HG02970 (cell line): ENCODE measurements around the gene ETF1.

Experiments
- ATAC-seq: cut with Tn5 transposase; IDR thresholded peaks from one replicate; pipeline ENCODE4 v1.9.1; 2021; ENCODE audit warnings: mild to moderate bottlenecking, moderate library complexity, moderate number of reproducible peaks; ENCODE audit not compliant: unreplicated experiment, low FRiP score

ETF1 gene

DNA sequence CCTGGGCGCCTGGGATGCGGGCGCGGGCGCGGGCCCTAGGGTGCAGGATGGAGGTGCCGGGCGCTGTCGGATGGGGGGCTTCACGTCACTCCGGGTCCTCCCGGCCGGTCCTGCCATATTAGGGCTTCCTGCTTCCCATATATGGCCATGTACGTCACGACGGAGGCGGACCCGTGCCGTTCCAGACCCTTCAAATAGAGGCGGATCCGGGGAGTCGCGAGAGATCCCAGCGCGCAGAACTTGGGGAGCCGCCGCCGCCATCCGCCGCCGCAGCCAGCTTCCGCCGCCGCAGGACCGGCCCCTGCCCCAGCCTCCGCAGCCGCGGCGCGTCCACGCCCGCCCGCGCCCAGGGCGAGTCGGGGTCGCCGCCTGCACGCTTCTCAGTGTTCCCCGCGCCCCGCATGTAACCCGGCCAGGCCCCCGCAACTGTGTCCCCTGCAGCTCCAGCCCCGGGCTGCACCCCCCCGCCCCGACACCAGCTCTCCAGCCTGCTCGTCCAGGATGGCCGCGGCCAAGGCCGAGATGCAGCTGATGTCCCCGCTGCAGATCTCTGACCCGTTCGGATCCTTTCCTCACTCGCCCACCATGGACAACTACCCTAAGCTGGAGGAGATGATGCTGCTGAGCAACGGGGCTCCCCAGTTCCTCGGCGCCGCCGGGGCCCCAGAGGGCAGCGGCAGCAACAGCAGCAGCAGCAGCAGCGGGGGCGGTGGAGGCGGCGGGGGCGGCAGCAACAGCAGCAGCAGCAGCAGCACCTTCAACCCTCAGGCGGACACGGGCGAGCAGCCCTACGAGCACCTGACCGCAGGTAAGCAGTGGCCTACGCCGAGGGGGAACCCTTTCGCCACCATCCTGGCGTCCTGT, 77.5 kb downstream of the ETF1 start, which contains the start of gene EGR1:
EGR1 (plus strand) TSS at position 219 of the 864 bp plus-strand sequence; CDS start at position 502, 283 bp downstream.
- ATAC-seq, result peak; percentile 45

GRCh38 chr5:138464388-138465260, 78.4 kb downstream of the ETF1 start:
- peak; percentile 67 for ATAC-seq

DNA sequence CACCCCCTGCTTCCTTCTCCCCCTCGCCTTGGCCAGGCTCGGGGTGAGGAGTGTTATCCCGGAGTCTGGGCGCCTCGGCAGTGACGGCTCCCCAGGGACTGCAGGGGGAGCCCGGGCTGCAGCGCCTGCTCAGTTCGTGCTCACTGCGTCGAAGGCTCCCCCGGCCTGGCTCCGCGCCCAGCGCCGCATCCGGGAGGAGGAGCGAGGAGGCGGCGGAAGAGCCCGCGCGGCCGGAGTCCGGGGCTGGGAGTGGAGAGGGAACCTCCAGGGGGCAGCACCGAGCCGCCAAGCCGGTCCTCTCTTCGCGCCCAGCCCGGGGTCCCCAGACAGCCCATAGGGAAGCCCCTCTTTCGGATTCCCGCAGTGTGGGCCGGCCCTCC, 79.0 kb downstream of the ETF1 start:
- peak; percentile 40 for ATAC-seq

DNA sequence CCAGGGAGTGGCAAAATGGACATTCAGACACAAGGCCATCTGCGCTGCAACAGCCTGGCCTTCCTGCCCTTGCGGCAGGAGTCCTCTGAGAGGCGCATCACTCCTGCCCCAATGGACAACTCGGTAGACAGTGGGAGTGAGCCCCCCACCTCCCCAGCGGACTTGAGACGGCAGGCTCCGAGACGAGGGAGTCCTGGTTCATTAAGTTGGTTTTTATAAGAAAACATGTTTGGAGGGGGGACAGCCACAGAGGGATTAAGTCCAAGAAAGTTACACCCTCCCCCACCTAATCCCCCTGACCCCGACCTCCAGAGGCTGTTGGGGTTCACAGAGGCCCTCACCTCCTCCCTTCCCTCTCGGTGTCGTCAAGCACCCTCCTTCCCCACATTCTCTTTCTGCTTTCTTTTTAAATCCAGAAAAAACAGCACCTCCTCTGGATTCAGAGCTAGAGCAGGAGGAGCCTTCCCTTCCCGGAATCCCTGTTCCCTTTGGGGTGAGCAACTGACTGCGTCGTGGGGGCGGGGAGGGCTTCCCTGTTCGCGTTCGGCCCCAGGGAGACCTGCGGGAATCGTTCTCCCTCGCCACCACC, 79.5 kb downstream of the ETF1 start:
- ATAC-seq, result no peak

DNA sequence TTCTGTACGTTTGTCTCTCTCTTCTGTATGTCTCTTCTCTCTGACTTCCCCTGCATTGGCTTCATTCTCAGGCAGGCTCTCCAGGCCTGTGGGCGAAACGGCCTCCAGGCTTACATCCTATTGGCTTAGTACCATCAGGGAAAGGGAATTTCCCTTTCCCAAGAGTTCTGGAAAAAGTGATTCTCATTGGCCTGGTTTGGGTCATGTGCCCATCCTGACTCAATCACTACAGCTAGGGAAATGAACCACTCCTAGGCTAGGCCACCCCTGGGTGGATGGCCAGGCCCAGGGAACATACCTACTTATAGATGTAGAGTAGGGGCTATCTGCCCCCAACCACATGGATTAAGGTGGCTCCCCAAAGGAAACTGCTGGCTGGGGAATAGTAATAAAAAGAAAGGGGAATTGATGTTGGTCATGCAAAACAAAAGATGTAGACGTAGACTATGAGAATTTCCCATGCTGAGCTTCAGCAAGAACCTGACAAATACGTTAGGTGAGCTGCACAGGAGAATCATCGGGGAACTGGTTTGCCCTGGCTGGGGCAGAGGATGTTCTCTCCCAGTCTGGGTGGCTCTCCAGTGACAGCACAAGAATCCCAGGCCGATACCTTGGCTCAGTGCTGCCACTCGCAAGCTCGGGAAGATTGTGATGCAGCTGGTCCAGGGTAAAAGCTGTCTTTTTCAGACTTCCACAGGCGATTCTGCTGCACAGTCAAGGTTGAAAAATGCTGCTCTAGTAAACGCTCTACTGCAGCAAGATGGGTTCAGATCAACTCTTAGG, 81.5 kb downstream of the ETF1 start:
- ATAC-seq, result no peak

DNA sequence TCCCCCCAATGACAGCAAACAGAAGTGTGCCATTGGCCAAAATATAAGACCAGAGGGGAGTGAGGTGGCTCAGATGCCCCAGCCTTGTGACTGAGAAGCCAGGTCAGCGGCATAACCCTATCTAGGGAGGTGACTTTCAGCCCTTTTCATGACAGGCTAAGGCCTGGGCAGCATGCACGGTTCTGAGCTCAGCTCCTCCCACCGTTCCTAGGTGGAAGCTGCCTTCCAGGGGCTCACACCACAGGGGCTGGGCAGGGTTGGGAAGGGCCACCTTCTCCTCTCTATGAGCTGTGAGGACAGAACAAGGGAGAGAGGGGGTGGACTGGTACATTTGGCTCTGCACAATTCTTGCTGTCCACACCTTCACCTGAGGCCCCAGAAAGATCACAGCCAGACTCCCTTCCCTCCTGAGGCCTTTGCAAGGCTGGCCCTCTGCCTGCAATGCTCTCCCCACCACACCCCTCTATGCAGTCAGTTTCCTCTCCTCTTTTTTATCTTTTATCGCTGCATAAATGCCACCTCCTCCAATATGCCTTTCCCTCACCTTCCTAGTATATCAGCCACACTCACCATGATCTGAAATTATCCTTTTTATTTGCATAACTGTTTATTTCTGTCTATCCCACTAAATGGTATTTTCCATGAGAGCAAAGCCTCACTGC, 82.9 kb downstream of the ETF1 start:
- no peak for ATAC-seq

DNA sequence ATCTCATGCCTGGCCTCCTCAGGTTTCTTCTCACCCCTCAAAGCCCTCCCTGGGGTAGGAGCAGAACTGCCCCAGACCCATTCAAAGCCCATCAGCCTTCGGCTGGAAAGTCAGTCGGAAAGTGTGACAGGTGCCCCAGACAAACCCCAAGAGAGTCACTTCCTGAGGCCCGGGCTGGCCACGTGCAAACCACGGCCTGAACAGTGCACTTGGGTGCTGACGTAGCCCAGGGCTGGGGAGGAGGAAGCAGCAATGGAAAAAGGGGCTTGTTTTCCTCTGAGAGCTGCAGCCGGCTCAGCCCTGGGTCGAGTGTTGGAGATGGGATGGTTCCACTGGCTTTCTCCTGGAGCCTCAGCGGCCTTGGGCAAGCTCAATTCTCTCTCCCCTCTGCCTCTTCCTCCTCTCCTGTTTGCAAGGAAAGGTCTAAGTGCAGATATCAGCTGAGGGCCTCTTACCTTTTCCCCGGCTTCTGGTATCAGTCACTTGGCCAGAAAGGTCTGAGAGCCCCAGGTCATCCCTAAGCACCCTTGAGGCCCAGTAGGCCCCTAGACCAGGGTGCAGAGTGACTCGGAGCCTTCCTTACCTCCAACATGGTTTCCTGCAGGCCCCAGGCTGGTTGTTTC, 83.6 kb downstream of the ETF1 start:
- ATAC-seq, result no peak

- no peak for ATAC-seq
Observed at GRCh38 chr5:138458856-138459255, 84.2 kb downstream of the ETF1 start.

- no peak for ATAC-seq
Observed at GRCh38 chr5:138458384-138458783, 84.7 kb downstream of the ETF1 start.

GRCh38 chr5:138457531-138458275, 85.3 kb downstream of the ETF1 start:
- ATAC-seq, result no peak
